Measurements from ENCODE around the gene GRM7. TPM values are rescaled to one million over a fixed set of nuclear protein-coding genes. Genes with fewer than 3 reads are reported as not detected.

GRM7 gene
- total and polyA plus RNA-seq, 2 donors (not counting 1 experiment from before 2014, with no cell fraction given): not detected

DNA sequence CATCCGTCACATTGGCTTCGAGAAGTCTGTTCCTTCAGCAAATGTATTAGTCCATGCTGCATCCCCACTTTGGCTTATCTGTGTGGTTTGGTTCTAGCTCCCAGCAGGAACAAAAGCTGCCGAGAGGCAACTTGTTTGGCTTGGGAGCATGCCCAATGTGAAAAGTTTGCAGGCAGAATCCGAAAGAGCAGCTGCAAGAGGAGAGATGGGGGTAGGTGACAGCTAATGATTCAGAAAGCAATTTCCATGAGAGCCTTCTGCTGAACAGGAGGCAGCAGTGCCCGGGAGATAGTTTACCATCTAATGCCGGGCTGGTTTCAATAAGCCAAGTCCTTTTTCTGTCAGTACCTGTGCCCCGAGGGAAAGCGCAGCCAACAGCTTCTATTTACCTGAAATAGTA, 60.2 kb downstream of the GRM7 start:
- H3K79me2 ChIP-seq (ENCODE audit: control insufficient read depth, insufficient read depth, low read length): no peaks in the 10 kb centered on the region
- H3K36me3 ChIP-seq (ENCODE audit: control insufficient read depth, insufficient read depth, low read length): no peaks in the 10 kb centered on the region
- H2AFZ ChIP-seq (ENCODE audit: low read length): no peak overlapping the region
- H3K27me3 ChIP-seq (ENCODE audit: control insufficient read depth, insufficient read depth, low read length): no peaks in the 10 kb centered on the region
- TF ChIP-seq CTCF (conservative IDR thresholded peaks at IDR 0.05 in 1 of 2, IDR thresholded peaks at IDR 0.05 in 1 of 2; ENCODE audit: low read depth in 1 of 2, low read length in 2 of 2) (no peak), EZH2 (IDR thresholded peaks at IDR 0.05; ENCODE audit: low read length, missing control alignments) (no peak)
- no peaks in the 10 kb centered on the region for H3K9me3 ChIP-seq (ENCODE audit: control insufficient read depth, insufficient read depth, low read depth, low read length)
- no peaks in the 10 kb centered on the region for H3K4me1 ChIP-seq (ENCODE audit: control insufficient read depth, extremely low read depth, insufficient read depth, low read length)
- H4K20me1 ChIP-seq (ENCODE audit: control insufficient read depth, extremely low read depth, insufficient read depth, low read length): no peaks in the 10 kb centered on the region
- H3K4me3 ChIP-seq (replicated peaks in 1 of 4; ENCODE audit: control extremely low read depth in 1 of 4, insufficient read depth in 1 of 4, low read depth in 3 of 4, low read length in 4 of 4): no peak overlapping the region
- DNase-seq (ENCODE audit: low read depth in 2 of 2): peak in 1 of 2 donors; percentile 89
- H3K9ac ChIP-seq (ENCODE audit: insufficient read depth, low read length): no peak overlapping the region
- no peak overlapping the region for H3K27ac ChIP-seq (ENCODE audit: insufficient read depth, low read length)
- H3K4me2 ChIP-seq (ENCODE audit: extremely low read depth, insufficient read depth, low read length): no peak overlapping the region

DNA sequence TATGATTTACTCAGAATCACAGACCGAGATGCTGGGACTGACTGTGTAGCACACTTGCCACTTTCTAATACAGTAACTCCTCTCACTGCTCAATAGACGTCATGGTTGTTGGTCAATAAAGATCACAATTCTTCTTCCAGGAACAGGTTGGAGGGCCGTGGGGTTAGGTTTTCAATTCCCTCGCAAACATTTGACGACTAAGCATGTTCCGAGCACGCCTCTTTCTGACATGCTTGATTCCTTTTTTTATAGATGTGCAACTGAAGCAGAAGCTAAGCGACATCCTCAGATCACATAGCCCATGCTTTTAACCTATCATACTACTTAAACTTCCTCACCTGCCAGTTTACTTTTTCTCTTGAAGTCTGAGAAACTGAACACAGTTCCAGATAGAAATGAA, 61.0 kb downstream of the GRM7 start:
- H3K9me3 ChIP-seq (ENCODE audit: control insufficient read depth, insufficient read depth, low read depth, low read length): no peaks in the 10 kb centered on the region
- no peaks in the 10 kb centered on the region for H4K20me1 ChIP-seq (ENCODE audit: control insufficient read depth, extremely low read depth, insufficient read depth, low read length)
- H3K36me3 ChIP-seq (ENCODE audit: control insufficient read depth, insufficient read depth, low read length): no peaks in the 10 kb centered on the region
- H3K4me1 ChIP-seq (ENCODE audit: control insufficient read depth, extremely low read depth, insufficient read depth, low read length): no peaks in the 10 kb centered on the region
- H3K4me2 ChIP-seq (ENCODE audit: extremely low read depth, insufficient read depth, low read length): no peak overlapping the region
- no peaks in the 10 kb centered on the region for H3K27me3 ChIP-seq (ENCODE audit: control insufficient read depth, insufficient read depth, low read length)
- no peak overlapping the region for H3K9ac ChIP-seq (ENCODE audit: insufficient read depth, low read length)
- TF ChIP-seq EZH2 (IDR thresholded peaks at IDR 0.05; ENCODE audit: low read length, missing control alignments) (no peak), CTCF (conservative IDR thresholded peaks at IDR 0.05 in 1 of 2, IDR thresholded peaks at IDR 0.05 in 1 of 2; ENCODE audit: low read depth in 1 of 2, low read length in 2 of 2) (no peak)
- no peak overlapping the region for H3K27ac ChIP-seq (ENCODE audit: insufficient read depth, low read length)
- H3K79me2 ChIP-seq (ENCODE audit: control insufficient read depth, insufficient read depth, low read length): no peaks in the 10 kb centered on the region
- no peak overlapping the region for H2AFZ ChIP-seq (ENCODE audit: low read length)
- DNase-seq (ENCODE audit: low read depth in 2 of 2): no peak
- H3K4me3 ChIP-seq (replicated peaks in 1 of 4; ENCODE audit: control extremely low read depth in 1 of 4, insufficient read depth in 1 of 4, low read depth in 3 of 4, low read length in 4 of 4): no peak overlapping the region

GRCh38 chr3:6928064-6928463, 67.1 kb downstream of the GRM7 start:
- no peak overlapping the region for H3K27ac ChIP-seq (ENCODE audit: insufficient read depth, low read length)
- no peaks in the 10 kb centered on the region for H4K20me1 ChIP-seq (ENCODE audit: control insufficient read depth, extremely low read depth, insufficient read depth, low read length)
- no peak overlapping the region for H3K4me2 ChIP-seq (ENCODE audit: extremely low read depth, insufficient read depth, low read length)
- H2AFZ ChIP-seq (ENCODE audit: low read length): no peak overlapping the region
- H3K79me2 ChIP-seq (ENCODE audit: control insufficient read depth, insufficient read depth, low read length): no peaks in the 10 kb centered on the region
- H3K9me3 ChIP-seq (ENCODE audit: control insufficient read depth, insufficient read depth, low read depth, low read length): no peaks in the 10 kb centered on the region
- H3K9ac ChIP-seq (ENCODE audit: insufficient read depth, low read length): no peak overlapping the region
- peak in 1 of 2 donors; percentile 58 for DNase-seq (ENCODE audit: low read depth in 2 of 2)
- H3K27me3 ChIP-seq (ENCODE audit: control insufficient read depth, insufficient read depth, low read length): no peaks in the 10 kb centered on the region
- H3K36me3 ChIP-seq (ENCODE audit: control insufficient read depth, insufficient read depth, low read length): no peaks in the 10 kb centered on the region
- TF ChIP-seq CTCF (conservative IDR thresholded peaks at IDR 0.05 in 1 of 2, IDR thresholded peaks at IDR 0.05 in 1 of 2; ENCODE audit: low read depth in 1 of 2, low read length in 2 of 2) (no peak), EZH2 (IDR thresholded peaks at IDR 0.05; ENCODE audit: low read length, missing control alignments) (no peak)
- no peaks in the 10 kb centered on the region for H3K4me1 ChIP-seq (ENCODE audit: control insufficient read depth, extremely low read depth, insufficient read depth, low read length)
- H3K4me3 ChIP-seq (replicated peaks in 1 of 4; ENCODE audit: control extremely low read depth in 1 of 4, insufficient read depth in 1 of 4, low read depth in 3 of 4, low read length in 4 of 4): no peak overlapping the region
